Measurements from ENCODE around the gene GNG11.
A peak's percentile ranks its signal among the peaks of the same experiment; 100 is the strongest.
"Not testable (repeated sequence)": the region's sequence is repeated elsewhere in the genome, so short reads cannot be mapped to it uniquely, and the experiment has no call there.

Gene GNG11

DNA sequence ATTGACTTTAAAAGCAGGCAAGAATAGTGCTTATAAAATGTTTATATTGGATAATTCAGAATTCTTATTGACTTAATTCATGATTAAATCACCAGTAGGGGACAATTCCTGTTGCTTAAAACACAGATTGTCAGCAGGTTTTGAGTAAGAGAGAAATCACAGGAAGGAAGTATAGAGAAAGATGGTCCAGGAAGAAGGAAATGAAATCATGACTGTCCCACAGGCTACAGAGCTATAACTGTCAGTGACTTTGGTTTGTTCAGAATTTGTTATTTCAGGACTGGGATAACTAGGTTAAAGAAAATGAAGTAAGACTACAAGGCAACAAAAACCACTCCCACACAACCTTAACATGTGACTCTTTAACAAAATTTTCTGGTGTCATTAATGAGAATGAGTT, 8.3 kb upstream of the GNG11 start:
- no peaks in the 10 kb centered on the region for H3K36me3 ChIP-seq (ENCODE audit: control insufficient read depth in 2 of 2, insufficient read depth in 2 of 2, low read length in 2 of 2)
- H3K4me1 ChIP-seq (ENCODE audit: control insufficient read depth, insufficient read depth, low read length) = peaks cover 5% of the 10 kb centered on the region
- H3K9me3 ChIP-seq (ENCODE audit: control insufficient read depth in 2 of 2, low read length in 2 of 2) = no peaks in the 10 kb centered on the region
- no peak overlapping the region for H3K9ac ChIP-seq (ENCODE audit: low read length in 2 of 2)
- no peaks in the 10 kb centered on the region for H3K27me3 ChIP-seq (ENCODE audit: control insufficient read depth in 1 of 2, insufficient read depth in 2 of 2, low read length in 2 of 2)
- no peak overlapping the region for H3K4me3 ChIP-seq (ENCODE audit: low read length in 2 of 2)
- H3K27ac ChIP-seq (ENCODE audit: low read length) = no peak overlapping the region

DNA sequence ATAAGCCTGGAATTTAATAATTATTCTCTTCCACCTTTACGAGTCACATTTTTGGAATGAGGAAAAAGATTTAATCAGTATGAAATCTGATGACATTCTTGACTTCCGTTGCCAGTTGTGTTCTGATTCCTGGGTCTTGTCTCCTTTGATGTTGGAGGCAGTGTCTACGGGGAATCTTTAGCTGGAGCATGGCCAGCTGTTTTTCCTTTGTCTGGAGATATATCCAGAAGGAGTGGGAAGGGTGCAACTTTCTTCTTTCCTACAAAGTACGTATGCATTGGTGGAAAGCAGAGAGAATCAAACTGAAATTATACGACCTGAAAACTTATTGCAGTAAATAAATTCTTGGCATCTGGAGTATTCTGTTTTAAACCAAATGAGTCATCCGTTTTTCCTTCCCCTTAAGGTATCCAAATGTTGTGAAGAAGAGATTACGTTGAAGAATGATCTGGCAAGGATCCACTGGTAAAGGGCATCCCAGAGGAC, 6.9 kb upstream of the GNG11 start:
- no peaks in the 10 kb centered on the region for H3K9me3 ChIP-seq (ENCODE audit: control insufficient read depth in 2 of 2, low read length in 2 of 2)
- H3K27me3 ChIP-seq (ENCODE audit: control insufficient read depth in 1 of 2, insufficient read depth in 2 of 2, low read length in 2 of 2) = no peaks in the 10 kb centered on the region
- H3K36me3 ChIP-seq (ENCODE audit: control insufficient read depth in 2 of 2, insufficient read depth in 2 of 2, low read length in 2 of 2) = no peaks in the 10 kb centered on the region
- peak overlapping the region; percentile 19 for H3K27ac ChIP-seq (ENCODE audit: low read length)
- no peak overlapping the region for H3K9ac ChIP-seq (ENCODE audit: low read length in 2 of 2)
- peaks cover 5% of the 10 kb centered on the region for H3K4me1 ChIP-seq (ENCODE audit: control insufficient read depth, insufficient read depth, low read length)
- H3K4me3 ChIP-seq (ENCODE audit: low read length in 2 of 2) = peak overlapping the region; percentile 22 to 46

DNA sequence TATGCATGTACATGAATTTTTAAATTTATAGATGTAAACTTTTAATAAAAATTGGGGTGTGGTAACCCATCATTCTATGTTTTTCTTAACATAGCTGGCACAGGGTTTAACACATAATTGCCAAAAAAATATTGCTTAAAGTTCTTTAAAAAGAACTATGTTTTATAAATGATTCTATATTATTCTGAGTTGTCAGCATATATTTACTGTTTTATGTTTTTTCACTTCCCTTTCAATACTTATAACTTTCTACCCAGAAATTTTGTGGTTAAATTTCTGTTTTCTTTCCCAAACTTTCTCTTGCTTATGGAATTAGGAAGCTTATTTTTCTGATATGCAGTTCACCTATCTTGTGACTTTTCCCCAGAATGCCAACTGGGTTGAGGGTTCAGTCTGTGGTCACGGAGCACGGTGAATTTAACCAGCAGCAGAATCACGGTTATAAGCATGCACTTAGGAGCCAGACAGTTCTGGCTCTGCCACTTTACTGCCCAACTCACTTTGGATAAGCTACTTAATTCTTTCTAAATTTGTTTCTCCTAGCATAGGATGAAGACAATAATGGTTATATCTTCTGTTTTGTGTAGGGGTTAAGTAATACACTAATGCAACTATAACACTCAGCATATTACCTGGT, 6.2 kb upstream of the GNG11 start:
- not testable (repeated sequence) for H3K9ac ChIP-seq (ENCODE audit: low read length in 2 of 2); H3K27me3 ChIP-seq (ENCODE audit: control insufficient read depth in 1 of 2, insufficient read depth in 2 of 2, low read length in 2 of 2); H3K9me3 ChIP-seq (ENCODE audit: control insufficient read depth in 2 of 2, low read length in 2 of 2); H3K4me3 ChIP-seq (ENCODE audit: low read length in 2 of 2); H3K36me3 ChIP-seq (ENCODE audit: control insufficient read depth in 2 of 2, insufficient read depth in 2 of 2, low read length in 2 of 2); H3K27ac ChIP-seq (ENCODE audit: low read length); H3K4me1 ChIP-seq (ENCODE audit: control insufficient read depth, insufficient read depth, low read length)

DNA sequence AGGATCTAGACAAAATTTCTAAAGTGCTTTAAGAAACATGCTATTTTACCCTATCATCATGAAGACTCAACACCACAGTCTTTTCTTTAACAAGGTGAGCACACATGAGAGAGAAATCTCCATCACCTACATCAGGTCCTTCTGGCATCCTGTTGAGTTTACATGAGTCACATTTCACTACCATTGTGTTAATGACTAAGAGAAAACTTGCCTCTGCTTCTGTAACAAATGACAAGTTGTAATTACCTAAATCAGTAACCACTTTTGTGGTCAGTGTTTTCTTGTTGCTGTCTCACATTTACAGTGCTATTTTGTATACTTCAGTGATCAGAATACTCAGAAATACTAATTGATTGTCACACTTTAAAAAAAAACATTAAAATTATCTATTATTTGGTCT, 5.6 kb upstream of the GNG11 start:
- H3K36me3 ChIP-seq (ENCODE audit: control insufficient read depth in 2 of 2, insufficient read depth in 2 of 2, low read length in 2 of 2); H3K9me3 ChIP-seq (ENCODE audit: control insufficient read depth in 2 of 2, low read length in 2 of 2); H3K9ac ChIP-seq (ENCODE audit: low read length in 2 of 2); H3K4me3 ChIP-seq (ENCODE audit: low read length in 2 of 2); H3K27ac ChIP-seq (ENCODE audit: low read length); H3K4me1 ChIP-seq (ENCODE audit: control insufficient read depth, insufficient read depth, low read length); H3K27me3 ChIP-seq (ENCODE audit: control insufficient read depth in 1 of 2, insufficient read depth in 2 of 2, low read length in 2 of 2): not testable (repeated sequence)

DNA sequence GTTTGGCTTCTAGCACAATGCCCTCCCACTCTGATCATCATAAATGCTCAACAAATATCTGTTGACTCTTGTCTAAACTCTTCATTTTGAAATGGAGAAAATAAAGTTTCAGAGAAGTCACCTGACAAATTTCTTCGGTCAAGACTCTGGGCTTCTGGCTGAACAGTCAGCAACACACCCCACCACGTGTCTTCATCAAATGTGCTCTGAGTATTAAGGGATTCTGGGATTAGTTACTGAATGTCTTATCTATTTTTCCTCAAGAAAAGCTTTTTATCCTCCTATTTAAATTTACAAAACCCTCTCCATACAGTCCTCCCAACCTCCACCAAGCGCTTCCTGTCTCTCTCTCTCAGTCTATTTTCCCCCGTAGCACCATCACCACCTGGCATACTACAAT, 5.2 kb upstream of the GNG11 start:
- not testable (repeated sequence) for H3K9ac ChIP-seq (ENCODE audit: low read length in 2 of 2); H3K4me1 ChIP-seq (ENCODE audit: control insufficient read depth, insufficient read depth, low read length); H3K9me3 ChIP-seq (ENCODE audit: control insufficient read depth in 2 of 2, low read length in 2 of 2); H3K27me3 ChIP-seq (ENCODE audit: control insufficient read depth in 1 of 2, insufficient read depth in 2 of 2, low read length in 2 of 2); H3K27ac ChIP-seq (ENCODE audit: low read length); H3K36me3 ChIP-seq (ENCODE audit: control insufficient read depth in 2 of 2, insufficient read depth in 2 of 2, low read length in 2 of 2); H3K4me3 ChIP-seq (ENCODE audit: low read length in 2 of 2)

DNA sequence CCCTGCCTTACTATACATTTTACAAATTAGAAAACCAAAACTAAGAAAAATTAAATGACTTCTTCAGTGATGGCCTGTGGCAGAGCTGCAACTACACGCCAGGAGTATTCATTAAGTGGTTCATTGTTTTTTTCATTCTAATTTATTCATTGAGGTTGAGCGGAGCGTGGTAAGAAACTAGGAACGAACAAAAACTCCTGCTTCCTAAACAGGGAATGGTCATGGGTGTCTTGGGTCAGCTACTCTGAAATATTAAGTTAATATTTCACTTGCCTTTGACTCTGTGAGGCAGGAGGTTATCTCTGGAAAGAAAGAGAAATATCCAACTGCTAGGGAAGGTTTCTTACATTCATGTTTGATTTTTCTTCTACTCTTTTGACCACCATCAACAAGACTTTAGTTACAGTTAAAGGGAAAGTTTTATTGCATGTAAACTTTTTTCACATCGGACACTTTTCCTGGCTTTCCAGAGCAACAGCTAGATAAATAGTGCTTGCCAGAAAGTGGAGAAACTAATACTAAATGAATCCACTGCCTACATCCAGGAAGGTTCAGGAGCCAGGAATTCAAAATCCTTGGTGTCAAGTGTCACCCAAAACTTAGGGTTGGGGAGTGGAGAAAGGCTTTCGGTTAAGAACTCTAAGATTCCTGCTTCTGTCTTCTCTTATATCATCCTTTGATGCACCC, 896 bp upstream of the GNG11 start:
- Histone ChIP-seq H3K4me1 (ENCODE audit: control insufficient read depth, insufficient read depth, low read length) (no peaks in the 10 kb centered on the region), H3K36me3 (ENCODE audit: control insufficient read depth in 2 of 2, insufficient read depth in 2 of 2, low read length in 2 of 2) (no peaks in the 10 kb centered on the region), H3K4me3 (ENCODE audit: low read length in 2 of 2) (peak overlapping the region in 1 of 2 donors; percentile 81), H3K27me3 (ENCODE audit: control insufficient read depth in 1 of 2, insufficient read depth in 2 of 2, low read length in 2 of 2) (no peaks in the 10 kb centered on the region), H3K27ac (ENCODE audit: low read length) (peak overlapping the region; percentile 80), H3K9ac (ENCODE audit: low read length in 2 of 2) (peak overlapping the region; percentile 67 to 75), H3K9me3 (ENCODE audit: control insufficient read depth in 2 of 2, low read length in 2 of 2) (no peaks in the 10 kb centered on the region)

DNA sequence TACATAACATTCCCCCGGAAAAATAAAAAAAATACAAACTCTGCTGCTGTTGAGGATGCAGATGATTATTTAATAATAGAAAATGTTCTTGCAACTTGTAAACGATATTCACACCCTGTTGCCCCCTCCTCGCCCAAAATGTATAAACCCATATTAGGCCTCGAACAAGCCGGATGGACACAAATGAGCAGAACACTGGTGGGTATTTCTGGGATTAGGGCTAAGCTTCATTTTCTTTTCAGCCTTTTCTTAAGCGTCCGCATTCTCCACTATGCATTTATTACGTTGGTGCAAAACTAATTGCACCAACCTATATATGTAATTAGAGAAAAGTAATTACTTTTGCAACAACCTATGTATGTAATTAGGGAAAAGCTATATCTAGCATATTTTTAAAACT, 349 bp upstream of the GNG11 start:
- Histone ChIP-seq H3K4me3 (ENCODE audit: low read length in 2 of 2) (peak overlapping the region; percentile 59 to 81), H3K4me1 (ENCODE audit: control insufficient read depth, insufficient read depth, low read length) (no peaks in the 10 kb centered on the region), H3K27me3 (ENCODE audit: control insufficient read depth in 1 of 2, insufficient read depth in 2 of 2, low read length in 2 of 2) (no peaks in the 10 kb centered on the region), H3K9ac (ENCODE audit: low read length in 2 of 2) (peak overlapping the region; percentile 67 to 75), H3K9me3 (ENCODE audit: control insufficient read depth in 2 of 2, low read length in 2 of 2) (no peaks in the 10 kb centered on the region), H3K27ac (ENCODE audit: low read length) (peak overlapping the region; percentile 80), H3K36me3 (ENCODE audit: control insufficient read depth in 2 of 2, insufficient read depth in 2 of 2, low read length in 2 of 2) (no peaks in the 10 kb centered on the region)

DNA sequence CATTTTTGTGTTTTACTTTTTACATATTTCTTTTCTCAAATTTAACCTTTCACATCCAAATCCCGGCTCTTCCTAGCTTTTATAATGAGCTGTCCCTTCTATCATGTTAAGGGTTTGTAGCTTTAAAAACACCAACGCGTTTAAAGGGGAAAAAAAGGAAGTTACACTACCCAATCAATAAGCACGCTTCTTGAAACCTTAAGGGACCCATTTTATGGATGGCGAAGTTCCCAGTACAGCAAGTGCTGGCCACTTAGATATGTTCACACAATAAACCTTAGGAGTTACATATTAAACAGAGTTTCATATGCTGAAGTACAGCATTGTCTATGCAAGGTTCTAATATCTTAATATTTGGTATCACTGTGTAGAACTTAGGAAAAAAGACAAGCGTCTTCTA, 1.8 kb downstream of the GNG11 start:
- H3K4me3 ChIP-seq (ENCODE audit: low read length in 2 of 2) = peak overlapping the region; percentile 18 to 81

DNA sequence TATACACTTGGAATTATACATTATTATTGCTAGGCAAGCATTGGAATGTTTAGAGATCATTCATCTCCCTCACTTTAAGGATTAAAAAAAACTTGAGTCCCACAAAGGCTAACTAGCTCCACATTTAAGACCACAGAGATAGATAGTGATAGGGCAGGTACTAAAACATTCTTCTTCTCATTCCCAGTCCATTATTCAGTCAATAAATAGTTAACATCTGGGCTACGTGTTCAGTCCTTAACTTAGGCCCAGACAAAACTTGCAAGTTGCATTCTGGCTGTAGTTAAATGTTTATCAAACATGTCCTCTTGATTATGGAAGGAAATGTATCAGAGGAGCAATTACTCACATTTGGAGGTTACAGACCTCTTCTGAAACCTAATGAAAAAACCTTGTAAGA, 2.4 kb downstream of the GNG11 start:
- H3K9me3 ChIP-seq (ENCODE audit: control insufficient read depth in 2 of 2, low read length in 2 of 2) = no peaks in the 10 kb centered on the region
- no peaks in the 10 kb centered on the region for H3K36me3 ChIP-seq (ENCODE audit: control insufficient read depth in 2 of 2, insufficient read depth in 2 of 2, low read length in 2 of 2)
- peak overlapping the region; percentile 7 for H3K27ac ChIP-seq (ENCODE audit: low read length)
- H3K9ac ChIP-seq (ENCODE audit: low read length in 2 of 2) = no peak overlapping the region
- no peaks in the 10 kb centered on the region for H3K4me1 ChIP-seq (ENCODE audit: control insufficient read depth, insufficient read depth, low read length)
- peak overlapping the region in 1 of 2 donors; percentile 81 for H3K4me3 ChIP-seq (ENCODE audit: low read length in 2 of 2)
- no peaks in the 10 kb centered on the region for H3K27me3 ChIP-seq (ENCODE audit: control insufficient read depth in 1 of 2, insufficient read depth in 2 of 2, low read length in 2 of 2)

More for the DNA sequence above, 1.8 kb downstream of the GNG11 start:
- H3K27ac ChIP-seq (ENCODE audit: low read length) = no peak overlapping the region
- H3K27me3 ChIP-seq (ENCODE audit: control insufficient read depth in 1 of 2, insufficient read depth in 2 of 2, low read length in 2 of 2) = no peaks in the 10 kb centered on the region
- H3K9me3 ChIP-seq (ENCODE audit: control insufficient read depth in 2 of 2, low read length in 2 of 2) = no peaks in the 10 kb centered on the region
- H3K4me1 ChIP-seq (ENCODE audit: control insufficient read depth, insufficient read depth, low read length) = no peaks in the 10 kb centered on the region
- no peaks in the 10 kb centered on the region for H3K36me3 ChIP-seq (ENCODE audit: control insufficient read depth in 2 of 2, insufficient read depth in 2 of 2, low read length in 2 of 2)
- no peak overlapping the region for H3K9ac ChIP-seq (ENCODE audit: low read length in 2 of 2)

DNA sequence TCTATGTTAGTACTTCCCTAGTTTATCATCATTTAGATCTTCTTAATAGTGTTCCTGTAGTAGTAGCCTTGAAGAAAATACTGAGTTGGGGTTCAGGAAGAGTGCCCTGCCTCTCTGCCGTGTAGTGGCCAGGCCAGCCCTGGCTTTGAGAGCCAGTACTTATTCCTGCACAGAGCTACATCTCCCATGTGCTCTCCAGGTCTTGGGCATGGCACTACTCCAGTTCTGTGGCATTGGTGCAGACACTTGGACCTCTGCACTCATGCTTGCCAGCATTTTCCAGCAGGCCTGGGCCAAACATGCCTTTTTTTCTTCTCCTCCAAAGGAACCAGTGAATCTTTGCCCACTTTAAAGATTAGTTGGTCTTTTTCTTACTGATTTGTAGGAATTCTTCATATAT, 5.3 kb downstream of the GNG11 start:
- H3K36me3 ChIP-seq (ENCODE audit: control insufficient read depth in 2 of 2, insufficient read depth in 2 of 2, low read length in 2 of 2) = no peaks in the 10 kb centered on the region
- no peaks in the 10 kb centered on the region for H3K4me1 ChIP-seq (ENCODE audit: control insufficient read depth, insufficient read depth, low read length)
- no peaks in the 10 kb centered on the region for H3K9me3 ChIP-seq (ENCODE audit: control insufficient read depth in 2 of 2, low read length in 2 of 2)
- H3K4me3 ChIP-seq (ENCODE audit: low read length in 2 of 2) = no peak overlapping the region
- no peak overlapping the region for H3K27ac ChIP-seq (ENCODE audit: low read length)
- H3K27me3 ChIP-seq (ENCODE audit: control insufficient read depth in 1 of 2, insufficient read depth in 2 of 2, low read length in 2 of 2) = no peaks in the 10 kb centered on the region
- H3K9ac ChIP-seq (ENCODE audit: low read length in 2 of 2) = no peak overlapping the region

DNA sequence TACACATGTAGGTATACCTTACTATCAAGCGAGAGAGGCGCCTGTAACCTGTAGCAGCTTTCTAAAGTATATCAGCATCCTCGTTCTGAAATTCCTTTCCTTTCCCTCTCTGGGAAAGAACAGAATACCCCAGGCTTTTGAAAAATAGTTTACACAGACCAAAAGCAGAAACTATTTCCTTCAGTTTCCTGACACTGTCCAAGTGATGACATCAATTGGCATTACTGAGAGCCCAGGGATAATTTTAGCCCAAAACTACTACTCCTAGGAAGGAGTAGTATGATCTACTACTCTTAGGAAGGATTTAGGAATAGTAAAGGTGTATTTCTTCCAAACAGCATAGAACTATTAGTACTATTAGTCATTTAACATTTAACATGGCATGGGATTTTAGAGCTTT, 6.0 kb downstream of the GNG11 start:
- Histone ChIP-seq H3K27me3 (ENCODE audit: control insufficient read depth in 1 of 2, insufficient read depth in 2 of 2, low read length in 2 of 2) (no peaks in the 10 kb centered on the region), H3K9me3 (ENCODE audit: control insufficient read depth in 2 of 2, low read length in 2 of 2) (no peaks in the 10 kb centered on the region), H3K9ac (ENCODE audit: low read length in 2 of 2) (no peak overlapping the region), H3K4me1 (ENCODE audit: control insufficient read depth, insufficient read depth, low read length) (no peaks in the 10 kb centered on the region), H3K27ac (ENCODE audit: low read length) (peak overlapping the region; percentile 1), H3K4me3 (ENCODE audit: low read length in 2 of 2) (no peak overlapping the region), H3K36me3 (ENCODE audit: control insufficient read depth in 2 of 2, insufficient read depth in 2 of 2, low read length in 2 of 2) (no peaks in the 10 kb centered on the region)

All from stomach smooth muscle (tissue), 2 donors.